Small intestine (tissue), 7 donors: ENCODE data around the gene RAPGEF2. TPM values are rescaled to one million over a fixed set of nuclear protein-coding genes. Genes with fewer than 3 reads are reported as not detected.
A peak's percentile ranks its signal among the peaks of the same experiment; 100 is the strongest.
"Not testable (repeated sequence)": the region's sequence is repeated elsewhere in the genome, so short reads cannot be mapped to it uniquely, and the experiment has no call there.

ENCODE experiments used
- DNase-seq, 2 donors: peaks; one replicate each; pipeline versions ENCODE4 v3.0.0 to v3.0.0-alpha.2; 2013
- FAIRE-seq: peaks from 2 replicates; lab custom pipeline; 2012; peaks lifted over from hg19 to GRCh38; lab: Jason Lieb, UNC
- H3K27ac ChIP-seq, 3 donors: one replicate each; pipeline ENCODE4 v1.5.1; 2013; ENCODE audit warnings: low read length in 2 of 3, mild to moderate bottlenecking in 2 of 3, control low read depth in 1 of 3, inconsistent platforms in 1 of 3, low read depth in 1 of 3, moderate library complexity in 1 of 3
- H3K27me3 ChIP-seq, 3 donors: one replicate each; pipeline ENCODE4 v1.6.1; 2013; ENCODE audit warnings: low read length in 3 of 3, inconsistent platforms in 1 of 3; ENCODE audit not compliant: control insufficient read depth in 3 of 3, insufficient read depth in 3 of 3
- H3K36me3 ChIP-seq, 3 donors: one replicate each; pipeline ENCODE4 v1.6.1; 2013; ENCODE audit warnings: low read length in 3 of 3, inconsistent platforms in 1 of 3, low read depth in 1 of 3, mild to moderate bottlenecking in 1 of 3, moderate library complexity in 1 of 3; ENCODE audit not compliant: control insufficient read depth in 3 of 3, insufficient read depth in 2 of 3
- H3K4me1 ChIP-seq, 3 donors: one replicate each; pipeline ENCODE4 v1.6.1; 2013; ENCODE audit warnings: low read length in 2 of 3, inconsistent platforms in 1 of 3, low read depth in 1 of 3, mild to moderate bottlenecking in 1 of 3, moderate library complexity in 1 of 3; ENCODE audit not compliant: control insufficient read depth in 3 of 3, insufficient read depth in 2 of 3
- H3K4me3 ChIP-seq, 3 donors: one replicate each; pipeline ENCODE4 v1.5.1; 2013; ENCODE audit warnings: low read length in 3 of 3, control low read depth in 1 of 3, inconsistent platforms in 1 of 3, low read depth in 1 of 3, mild to moderate bottlenecking in 1 of 3, moderate library complexity in 1 of 3
- H3K9me3 ChIP-seq, 2 donors: one replicate each; pipeline ENCODE4 v1.6.1; 2013; ENCODE audit warnings: low read depth in 1 of 2, low read length in 1 of 2; ENCODE audit not compliant: control insufficient read depth in 2 of 2, insufficient read depth in 1 of 2
- WGBS, 3 donors: extraction: QIAGEN DNeasy Blood & Tissue Kit; methylation state at CpG; one replicate each; pipeline ENCODE4 v1.1.7; 2013; 5-methylcytosine and 5-hydroxymethylcytosine counted together
- polyA plus RNA-seq, 4 donors: library from polyadenylated mRNA; stranded (reverse) in 3 of 4; unstranded in 1 of 4; fragments of 200-250 nt in 3 of 4; fragments of 120-200 nt in 1 of 4; gene quantifications; one replicate each; pipeline versions ENCODE4 v1.2.1 to v1.2.3, GENCODE V29; 2013
- donor health status: healthy with polysubstance abuse.
- donor health status: control.
- donor health status: control.
- donor health status: Bipolar disorder and iron deficiency.
- donor health status: healthy.

The RAPGEF2 gene
- polyA plus RNA-seq, 4 donors = 7.6 to 49.5 (median 11.8) TPM

DNA sequence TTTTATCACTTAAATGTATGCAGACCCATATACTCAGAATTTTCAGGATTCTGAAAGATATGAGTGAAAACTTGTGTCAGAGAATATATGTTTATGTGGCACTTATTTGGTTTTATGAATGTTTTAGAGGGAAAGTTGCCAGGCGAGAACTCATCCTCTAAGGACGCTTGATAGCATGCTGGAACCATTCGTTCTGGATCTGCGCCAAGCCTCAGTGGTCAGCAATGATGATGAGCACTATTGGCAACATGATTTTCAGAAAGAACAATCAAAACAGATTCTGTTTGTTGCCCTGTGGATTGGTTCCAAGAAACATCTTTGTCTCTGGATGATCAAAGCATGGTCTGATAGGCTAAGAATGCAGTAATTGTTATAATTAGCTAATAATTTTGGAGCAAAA is 32.1 kb upstream of the RAPGEF2 start:
- 84 to 94% (median 85%) methylated on average over 4 of the region's 4 CpGs for WGBS, 3 donors
- FAIRE-seq = no peak

DNA sequence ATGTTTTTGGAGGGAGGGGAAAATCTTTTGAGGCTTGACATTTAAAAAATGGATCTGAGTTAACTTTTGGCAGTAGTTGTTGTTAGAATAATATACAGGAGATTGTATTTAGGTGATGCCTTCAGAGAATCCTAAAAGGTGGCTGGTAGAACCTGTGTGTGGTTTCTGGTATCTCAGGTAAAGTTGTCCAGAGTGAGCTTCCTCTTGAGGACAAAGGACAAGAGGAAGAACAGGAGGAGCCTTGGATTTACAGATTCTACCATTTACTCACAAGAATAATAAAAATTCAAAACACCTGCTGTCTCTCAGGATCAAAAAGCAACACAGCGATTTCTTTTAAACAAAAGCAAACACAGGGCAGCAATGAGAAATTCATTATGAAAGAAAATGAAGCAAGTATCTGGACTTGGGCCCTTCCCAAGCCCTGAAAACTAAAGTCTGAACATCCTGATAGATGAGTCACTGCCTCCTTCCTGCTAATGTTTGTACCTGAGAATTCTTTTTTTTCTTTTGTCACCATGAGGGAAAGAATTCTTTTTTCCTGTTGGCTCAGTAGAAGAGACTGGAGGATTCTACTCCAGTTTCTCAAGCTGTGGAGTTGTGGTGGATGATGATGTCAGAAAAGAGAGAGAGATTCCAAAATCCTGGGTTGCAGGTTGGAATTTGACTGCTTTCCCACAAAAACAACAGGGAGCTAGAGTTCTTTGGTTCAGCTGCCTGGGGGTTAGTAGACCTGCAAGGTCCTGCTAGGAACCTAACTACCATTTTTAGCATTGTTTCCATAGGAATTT is 31.5 kb upstream of the RAPGEF2 start:
- peak; percentile 77 to 79 for DNase-seq
- Histone ChIP-seq H3K4me1 (peaks cover 0 to 6% (median 0%) of the 10 kb centered on the region in 3 donors), H3K27ac (peak overlapping the region in 2 of 3 donors; percentile 54 to 78), H3K27me3 (no peaks in the 10 kb centered on the region), H3K4me3 (no peak overlapping the region), H3K36me3 (no peaks in the 10 kb centered on the region), H3K9me3 (no peaks in the 10 kb centered on the region)
- WGBS, 3 donors = 17 to 41% (median 19%) methylated on average over 1 of the region's 1 CpG
- peak; percentile 47 for FAIRE-seq

More for the DNA sequence above, 32.1 kb upstream of the RAPGEF2 start:
- Histone ChIP-seq H3K9me3 (no peaks in the 10 kb centered on the region), H3K27ac (peak overlapping the region in 1 of 3 donors; percentile 62), H3K27me3 (no peaks in the 10 kb centered on the region), H3K4me3 (no peak overlapping the region), H3K36me3 (no peaks in the 10 kb centered on the region), H3K4me1 (peaks cover 0 to 6% (median 0%) of the 10 kb centered on the region in 3 donors)
- DNase-seq = no peak

DNA sequence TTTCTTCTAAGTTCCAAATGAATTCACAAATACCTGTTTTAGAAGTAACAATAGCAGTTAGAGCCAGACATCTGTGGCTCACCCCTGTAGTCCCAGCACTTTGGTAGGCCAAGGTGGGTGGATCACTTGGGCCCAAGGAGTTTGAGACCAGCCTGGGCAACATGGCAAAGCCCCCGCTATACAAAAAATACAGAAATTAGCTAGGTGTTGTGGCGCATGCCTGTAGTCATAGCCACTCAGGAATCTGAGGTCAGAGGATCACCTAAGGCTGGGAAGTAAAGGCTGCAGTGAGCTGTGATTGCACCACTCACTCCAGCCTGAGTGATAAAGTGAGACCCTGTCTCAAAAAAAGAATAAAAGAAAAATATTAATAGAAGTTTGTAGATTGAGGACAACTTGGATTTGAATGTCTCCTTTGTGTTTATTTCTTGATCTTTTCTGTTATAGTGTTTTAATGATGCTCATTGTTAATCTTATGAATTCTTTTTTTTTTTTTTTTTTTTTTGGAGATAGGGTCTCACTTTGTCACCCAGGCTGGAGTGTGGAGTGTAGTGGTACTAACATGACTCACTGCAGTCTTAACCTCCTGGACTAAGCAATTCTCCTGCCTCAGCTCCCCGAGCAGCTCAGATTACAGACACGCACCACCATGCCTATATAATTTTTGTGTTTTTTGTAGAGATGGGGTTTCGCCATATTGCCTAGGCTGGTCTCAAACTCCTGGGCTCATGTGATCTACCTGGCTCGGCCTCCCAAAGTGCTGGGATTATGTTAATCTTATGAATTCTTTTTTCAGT is 30.7 kb upstream of the RAPGEF2 start:
- H3K27ac ChIP-seq = peak overlapping the region in 2 of 3 donors; percentile 54 to 78
- 96 to 98% (median 97%) methylated on average over 6 of the region's 6 CpGs for WGBS, 3 donors
- H3K36me3 ChIP-seq = no peaks in the 10 kb centered on the region
- H3K4me3 ChIP-seq = no peak overlapping the region
- H3K4me1 ChIP-seq = peaks cover 0 to 6% (median 0%) of the 10 kb centered on the region in 3 donors
- H3K27me3 ChIP-seq = no peaks in the 10 kb centered on the region
- FAIRE-seq (no peak), DNase-seq (peak in 1 of 2 donors; percentile 5)
- no peaks in the 10 kb centered on the region for H3K9me3 ChIP-seq

DNA sequence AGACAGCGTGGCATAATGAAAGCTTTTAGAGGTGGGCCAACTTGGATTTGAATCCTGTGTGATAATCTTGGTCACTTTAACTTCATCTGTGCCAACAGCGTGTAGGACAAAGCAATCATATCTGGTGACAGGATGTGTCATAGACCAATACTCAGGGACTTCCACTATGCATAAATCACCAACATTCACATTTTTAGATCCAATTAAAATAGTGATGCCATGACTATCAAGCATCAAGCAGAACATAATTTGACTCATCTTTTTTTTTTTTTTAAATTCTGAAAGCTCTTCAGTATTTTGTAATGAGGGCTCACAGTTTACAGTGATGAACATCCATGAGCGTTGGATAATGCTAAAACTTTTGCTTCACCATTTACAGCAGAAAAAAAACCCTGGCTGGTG is 27.3 kb upstream of the RAPGEF2 start:
- FAIRE-seq (no peak), DNase-seq (no peak)
- peaks cover 0 to 6% (median 0%) of the 10 kb centered on the region in 3 donors for H3K4me1 ChIP-seq
- no peaks in the 10 kb centered on the region for H3K27me3 ChIP-seq
- no peaks in the 10 kb centered on the region for H3K9me3 ChIP-seq
- no peak overlapping the region for H3K4me3 ChIP-seq
- no peaks in the 10 kb centered on the region for H3K36me3 ChIP-seq
- no peak overlapping the region for H3K27ac ChIP-seq
- 61 to 64% (median 61%) methylated on average over 3 of the region's 3 CpGs for WGBS, 3 donors

DNA sequence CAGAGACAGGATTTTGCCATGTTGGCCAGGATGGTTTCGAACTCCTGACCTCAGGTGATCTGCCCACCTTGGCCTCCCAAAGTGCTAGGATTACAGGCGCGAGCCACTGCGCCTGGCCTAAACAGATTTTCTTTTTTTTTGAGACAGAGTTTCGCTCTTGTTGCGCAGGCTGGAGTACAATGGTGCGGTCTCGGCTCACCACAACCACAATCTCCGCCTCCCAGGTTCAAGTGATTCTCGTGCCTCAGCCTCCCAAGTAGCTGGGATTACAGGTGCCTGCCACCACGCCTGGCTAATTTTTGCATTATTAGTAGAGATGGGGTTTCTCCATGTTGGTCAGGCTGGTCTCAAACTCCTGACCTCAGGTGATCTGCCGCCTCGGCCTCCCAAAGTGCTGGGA is 25.9 kb upstream of the RAPGEF2 start:
- not testable (repeated sequence) for H3K27me3 ChIP-seq, H3K4me1 ChIP-seq, H3K27ac ChIP-seq, FAIRE-seq, H3K9me3 ChIP-seq, DNase-seq, H3K4me3 ChIP-seq, H3K36me3 ChIP-seq
- WGBS, 3 donors = 84 to 95% (median 85%) methylated on average over 13 of the region's 13 CpGs

DNA sequence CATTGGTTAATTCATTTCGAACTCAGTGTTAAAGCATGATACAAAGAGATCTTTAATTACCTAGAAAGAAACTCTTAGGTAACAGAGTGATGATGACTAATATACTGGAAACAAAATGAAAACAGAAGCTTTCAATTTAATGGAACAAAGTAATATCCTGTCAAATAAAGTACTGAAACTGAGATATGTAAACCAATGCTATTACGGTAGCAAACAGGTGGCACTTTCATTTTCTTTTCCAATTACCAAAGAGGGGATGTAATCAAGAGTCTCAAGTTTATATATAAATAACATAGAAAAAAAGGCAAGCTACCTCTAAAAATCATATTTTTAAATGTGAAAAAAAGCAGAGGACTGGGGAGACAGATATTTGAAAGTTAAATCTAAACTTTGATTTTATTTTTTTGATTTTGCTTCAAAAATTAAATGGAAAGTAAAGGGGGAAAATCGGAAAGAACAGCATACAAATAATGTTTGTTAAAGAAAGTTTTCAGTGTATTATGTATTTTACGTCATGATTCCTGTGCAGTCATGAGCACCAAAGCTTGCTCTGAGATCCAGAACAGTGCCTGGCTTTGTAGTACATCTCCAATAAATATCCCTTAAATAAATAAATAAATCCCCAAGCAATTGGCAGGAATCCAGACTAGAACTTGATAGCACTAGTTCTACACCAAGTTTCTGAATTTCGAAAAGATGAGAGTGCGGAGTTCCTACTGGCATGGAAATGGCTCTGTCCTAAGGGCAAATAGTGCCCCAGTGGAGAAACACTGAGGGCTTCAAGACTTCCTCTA is 25.0 kb upstream of the RAPGEF2 start:
- H3K27ac ChIP-seq = peak overlapping the region in 1 of 3 donors; percentile 20
- H3K9me3 ChIP-seq = no peaks in the 10 kb centered on the region
- peak in 1 of 2 donors; percentile 41 for DNase-seq
- H3K4me3 ChIP-seq = no peak overlapping the region
- no peaks in the 10 kb centered on the region for H3K4me1 ChIP-seq
- no peaks in the 10 kb centered on the region for H3K36me3 ChIP-seq
- FAIRE-seq = peak; percentile 88
- no peaks in the 10 kb centered on the region for H3K27me3 ChIP-seq
- 16 to 49% (median 23%) methylated on average over 6 of the region's 6 CpGs for WGBS, 3 donors

DNA sequence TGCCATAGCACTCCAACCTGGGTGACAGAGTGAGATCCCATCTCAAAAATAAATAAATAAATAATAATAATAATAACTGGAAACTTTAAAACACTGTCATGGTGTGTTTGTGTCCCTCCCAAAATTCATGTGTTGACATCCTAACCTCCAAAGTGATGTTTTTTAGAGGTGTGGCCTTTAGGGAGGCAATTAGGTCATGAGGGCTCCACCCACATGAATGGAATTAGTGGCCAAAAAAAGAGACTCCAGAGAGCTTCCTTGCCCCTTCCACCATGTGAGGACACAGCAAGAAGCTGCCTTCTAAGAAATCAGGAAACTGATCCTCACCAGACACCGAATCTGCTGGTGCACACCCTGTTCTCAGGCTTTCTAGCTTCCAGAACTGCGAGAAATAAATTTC is 23.8 kb upstream of the RAPGEF2 start:
- FAIRE-seq = no peak
- H3K36me3 ChIP-seq = no peaks in the 10 kb centered on the region
- no peaks in the 10 kb centered on the region for H3K4me1 ChIP-seq
- no peaks in the 10 kb centered on the region for H3K27me3 ChIP-seq
- no peak overlapping the region for H3K4me3 ChIP-seq
- no peaks in the 10 kb centered on the region for H3K9me3 ChIP-seq
- no peak for DNase-seq
- no peak overlapping the region for H3K27ac ChIP-seq
- WGBS, 3 donors = 80 to 94% (median 87%) methylated on average over 2 of the region's 2 CpGs

DNA sequence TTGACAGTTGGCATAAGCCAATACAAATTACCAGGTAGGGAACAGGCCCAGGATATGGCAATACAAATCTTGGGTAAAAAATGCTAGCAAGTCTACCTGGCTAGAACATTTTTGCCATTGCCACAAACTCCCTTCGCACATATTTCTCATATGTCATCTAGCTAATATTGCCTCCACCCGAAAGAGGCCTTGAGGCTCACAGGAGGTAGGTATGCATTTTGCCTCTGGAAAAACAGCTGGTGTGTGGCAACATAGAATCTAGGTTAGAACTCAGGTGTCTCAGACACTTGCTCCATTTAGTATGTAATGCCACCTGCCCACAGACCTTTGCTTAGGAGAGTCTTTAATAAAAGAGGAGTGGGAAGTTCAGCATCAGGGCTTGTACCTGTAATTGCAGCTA is 16.3 kb upstream of the RAPGEF2 start:
- FAIRE-seq = no peak
- H3K27ac ChIP-seq = no peak overlapping the region

More for the DNA sequence above, 16.3 kb upstream of the RAPGEF2 start:
- Histone ChIP-seq H3K27me3 (no peaks in the 10 kb centered on the region), H3K36me3 (no peaks in the 10 kb centered on the region), H3K9me3 (no peaks in the 10 kb centered on the region), H3K4me1 (no peaks in the 10 kb centered on the region), H3K4me3 (no peak overlapping the region)
- no peak for DNase-seq
- WGBS, 3 donors = 94 to 98% (median 96%) methylated on average over 2 of the region's 2 CpGs
